RWPE2 (cell line): ENCODE results near the gene LONP1.
A peak's percentile ranks its signal among the peaks of the same experiment; 100 is the strongest.

ENCODE experiments used
- ATAC-seq: fragments of 200-7000 bp; cut with Tn5 transposase; 3 replicates; pipeline ENCODE4 v1.9.1; 2021; ENCODE audit warnings: low read depth
- DNase-seq: peaks from one replicate; pipeline ENCODE4 v3.0.0-alpha.2; 2020; ENCODE audit warnings: low spot score
- H3K27ac ChIP-seq: fragments of 450-650 bp; 2 replicates; pipeline ENCODE4 v1.5.1; 2017; ENCODE audit warnings: mild to moderate bottlenecking; ENCODE audit not compliant: poor library complexity, severe bottlenecking
- H3K27me3 ChIP-seq: fragments of 250-450 bp; sonication (Bioruptor Pico); 2 replicates; pipeline ENCODE4 v1.5.1; 2021; ENCODE audit warnings: mild to moderate bottlenecking, moderate library complexity; ENCODE audit not compliant: insufficient read depth, poor library complexity, severe bottlenecking
- H3K36me3 ChIP-seq: fragments of 250-450 bp; sonication (Bioruptor Pico); 2 replicates; pipeline ENCODE4 v1.5.1; 2020; ENCODE audit warnings: low read depth, mild to moderate bottlenecking, moderate library complexity
- H3K4me1 ChIP-seq: fragments of 250-450 bp; sonication (Bioruptor Pico); 2 replicates; pipeline ENCODE4 v1.5.1; 2021; ENCODE audit warnings: mild to moderate bottlenecking, moderate library complexity; ENCODE audit not compliant: insufficient read depth, poor library complexity, severe bottlenecking
- H3K4me3 ChIP-seq: fragments of 250-450 bp; sonication (Bioruptor Pico); 2 replicates; pipeline ENCODE4 v1.5.1; 2021; ENCODE audit warnings: mild to moderate bottlenecking, moderate library complexity; ENCODE audit not compliant: severe bottlenecking
- H3K9me3 ChIP-seq: fragments of 250-450 bp; sonication (Bioruptor Pico); 2 replicates; pipeline ENCODE4 v1.5.1; 2021; ENCODE audit warnings: mild to moderate bottlenecking, moderate library complexity; ENCODE audit not compliant: severe bottlenecking
- CTCF ChIP-seq: fragments of 450-650 bp; IDR thresholded peaks from one replicate; pipeline ENCODE4 v1.5.1; 2017; ENCODE audit warnings: mild to moderate bottlenecking, moderate library complexity; ENCODE audit not compliant: poor library complexity, severe bottlenecking

Gene LONP1

GRCh38 chr19:5665781-5666513 is 54.0 kb downstream of the LONP1 start:
- no peak for DNase-seq
- Histone ChIP-seq H3K4me3 (no peak overlapping the region), H3K27ac (no peak overlapping the region), H3K27me3 (no peaks in the 10 kb centered on the region), H3K36me3 (peaks cover 75% of the 10 kb centered on the region), H3K9me3 (no peaks in the 10 kb centered on the region), H3K4me1 (no peaks in the 10 kb centered on the region)
- ATAC-seq: peak; percentile 67; the same call in 2 of the 3 replicates
- TF ChIP-seq CTCF: no peak

- TF ChIP-seq CTCF: no peak
- no peaks in the 10 kb centered on the region for H3K9me3 ChIP-seq
- no peaks in the 10 kb centered on the region for H3K4me1 ChIP-seq
- H3K27me3 ChIP-seq: no peaks in the 10 kb centered on the region
- H3K36me3 ChIP-seq: peaks cover 79% of the 10 kb centered on the region
- no peak overlapping the region for H3K4me3 ChIP-seq
- H3K27ac ChIP-seq: no peak overlapping the region
- ATAC-seq (no peak), DNase-seq (no peak)
Observed at GRCh38 chr19:5664515-5664914, 55.4 kb downstream of the LONP1 start.

GRCh38 chr19:5663904-5664303 is 56.0 kb downstream of the LONP1 start:
- DNase-seq (no peak), ATAC-seq (no peak)
- Histone ChIP-seq H3K27me3 (no peaks in the 10 kb centered on the region), H3K27ac (no peak overlapping the region), H3K9me3 (no peaks in the 10 kb centered on the region), H3K4me1 (no peaks in the 10 kb centered on the region), H3K4me3 (no peak overlapping the region), H3K36me3 (peaks cover 79% of the 10 kb centered on the region)
- no peak for TF ChIP-seq CTCF

- Histone ChIP-seq H3K27ac (no peak overlapping the region), H3K27me3 (no peaks in the 10 kb centered on the region), H3K4me1 (no peaks in the 10 kb centered on the region), H3K36me3 (peaks cover 82% of the 10 kb centered on the region), H3K9me3 (no peaks in the 10 kb centered on the region), H3K4me3 (no peak overlapping the region)
- DNase-seq (no peak), ATAC-seq (no peak)
- no peak for TF ChIP-seq CTCF
Observed at GRCh38 chr19:5661483-5661882, 58.5 kb downstream of the LONP1 start.

GRCh38 chr19:5655412-5655811 is 64.5 kb downstream of the LONP1 start:
- Histone ChIP-seq H3K4me1 (no peaks in the 10 kb centered on the region), H3K9me3 (no peaks in the 10 kb centered on the region), H3K27me3 (no peaks in the 10 kb centered on the region), H3K4me3 (no peak overlapping the region), H3K27ac (no peak overlapping the region), H3K36me3 (peaks cover 89% of the 10 kb centered on the region)
- ATAC-seq: no peak
- TF ChIP-seq CTCF: no peak
- DNase-seq: no peak
